GM20431 (cell line): Measurements from ENCODE around the gene LGI4.
"Not testable (repeated sequence)": the region's sequence is repeated elsewhere in the genome, so short reads cannot be mapped to it uniquely, and the experiment has no call there.

Experiments
- in situ Hi-C: fragments of 300-500 bp; cut with MseI, MboI; formaldehyde crosslinking; loops from one replicate; pipeline ENCODE4 v1.15.0; 2020; ENCODE audit warnings: low sequenced_read_pairs; ENCODE audit not compliant: unreplicated experiment

LGI4 gene

GRCh38 chr19:35110974-35111373 is 23.9 kb downstream of the LGI4 start:
- in situ Hi-C loops, result no loop called here

GRCh38 chr19:35109395-35110112 is 25.3 kb downstream of the LGI4 start:
- in situ Hi-C loops, result no loop called here

GRCh38 chr19:35108730-35109129 is 26.1 kb downstream of the LGI4 start:
- in situ Hi-C loops, result no loop called here

- in situ Hi-C loops, result no loop called here
Observed at GRCh38 chr19:35107545-35107944, 27.3 kb downstream of the LGI4 start.

- in situ Hi-C loops, result no loop called here
Observed at GRCh38 chr19:35106898-35107541, 27.8 kb downstream of the LGI4 start.

- in situ Hi-C loops, result no loop called here
Observed at GRCh38 chr19:35106291-35106583, 28.6 kb downstream of the LGI4 start.

- in situ Hi-C loops, result no loop called here
Observed at GRCh38 chr19:35105411-35106290, 29.2 kb downstream of the LGI4 start.

GRCh38 chr19:35105047-35105410 is 29.8 kb downstream of the LGI4 start:
- in situ Hi-C loops, result no loop called here

- in situ Hi-C loops, result no loop called here
Observed at GRCh38 chr19:35104361-35104760, 30.5 kb downstream of the LGI4 start.

- in situ Hi-C loops, result not testable (repeated sequence)
Observed at GRCh38 chr19:35103614-35104013, 31.2 kb downstream of the LGI4 start.

GRCh38 chr19:35101949-35102348 is 32.9 kb downstream of the LGI4 start:
- in situ Hi-C loops, result not testable (repeated sequence)

- in situ Hi-C loops, result no loop called here
Observed at GRCh38 chr19:35100588-35101533, 34.0 kb downstream of the LGI4 start.

GRCh38 chr19:35099897-35100275 is 35.0 kb downstream of the LGI4 start:
- in situ Hi-C loops, result no loop called here

GRCh38 chr19:35099155-35099896 is 35.5 kb downstream of the LGI4 start:
- in situ Hi-C loops, result no loop called here

- in situ Hi-C loops, result no loop called here
Observed at GRCh38 chr19:35098413-35099049, 36.3 kb downstream of the LGI4 start.

GRCh38 chr19:35095667-35096368 is 39.0 kb downstream of the LGI4 start:
- in situ Hi-C loops, result no loop called here

- in situ Hi-C loops, result no loop called here
Observed at GRCh38 chr19:35094656-35095055, 40.2 kb downstream of the LGI4 start.

- in situ Hi-C loops, result no loop called here
Observed at GRCh38 chr19:35093941-35094647, 40.8 kb downstream of the LGI4 start.
